Fibroblast of skin of scalp (primary cell): Measurements from ENCODE around the gene NEURL2.
"Not testable (repeated sequence)": the region's sequence is repeated elsewhere in the genome, so short reads cannot be mapped to it uniquely, and the experiment has no call there.

Experiments used
- DNase-seq: peaks from one replicate; pipeline ENCODE4 v3.0.0-alpha.2; 2013

The NEURL2 gene

DNA sequence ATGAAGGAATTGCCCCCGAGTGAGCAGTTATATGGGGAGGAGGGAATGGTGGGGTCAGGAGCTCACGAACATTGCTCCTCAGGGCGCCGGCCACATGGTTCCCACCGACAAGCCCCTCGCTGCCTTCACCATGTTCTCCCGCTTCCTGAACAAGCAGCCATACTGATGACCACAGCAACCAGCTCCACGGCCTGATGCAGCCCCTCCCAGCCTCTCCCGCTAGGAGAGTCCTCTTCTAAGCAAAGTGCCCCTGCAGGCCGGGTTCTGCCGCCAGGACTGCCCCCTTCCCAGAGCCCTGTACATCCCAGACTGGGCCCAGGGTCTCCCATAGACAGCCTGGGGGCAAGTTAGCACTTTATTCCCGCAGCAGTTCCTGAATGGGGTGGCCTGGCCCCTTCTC, 7.3 kb upstream of the NEURL2 start:
- DNase-seq = no peak

DNA sequence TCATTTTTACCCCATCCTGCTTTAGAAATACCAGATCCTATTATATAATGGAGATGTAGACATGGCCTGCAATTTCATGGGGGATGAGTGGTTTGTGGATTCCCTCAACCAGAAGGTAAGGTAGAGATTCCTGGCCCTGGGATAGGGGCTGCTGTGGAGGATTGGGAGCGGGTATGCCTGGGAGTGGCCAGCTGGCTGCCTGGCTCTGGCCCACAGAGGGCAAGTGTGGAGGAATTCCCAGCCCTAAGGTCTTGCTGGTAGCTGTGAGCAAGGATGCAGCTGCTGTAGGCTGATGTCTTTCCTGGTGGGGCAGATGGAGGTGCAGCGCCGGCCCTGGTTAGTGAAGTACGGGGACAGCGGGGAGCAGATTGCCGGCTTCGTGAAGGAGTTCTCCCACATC, 6.7 kb upstream of the NEURL2 start:
- no peak for DNase-seq

DNA sequence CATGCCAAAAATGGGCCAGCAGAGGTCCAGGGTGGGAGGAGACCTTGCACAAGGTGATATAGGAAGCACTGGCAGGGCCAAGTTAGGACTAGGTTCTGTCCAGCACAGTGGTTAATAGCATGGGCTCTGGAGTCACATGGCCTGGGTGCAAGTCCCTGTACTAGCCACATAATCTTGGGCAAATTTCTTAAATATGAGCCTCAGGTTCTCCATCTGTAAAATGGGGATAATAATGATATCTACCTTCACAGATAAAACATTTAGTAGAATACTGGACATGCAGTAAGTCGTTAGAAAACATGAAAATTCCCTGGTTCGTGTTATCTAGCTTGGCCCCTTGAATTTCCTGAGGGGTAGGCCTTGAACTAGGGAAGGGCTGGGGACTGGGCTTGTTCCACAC, 6.3 kb upstream of the NEURL2 start:
- DNase-seq = no peak

GRCh38 chr20:45896641-45897161, 5.7 kb upstream of the NEURL2 start:
- DNase-seq = no peak

- DNase-seq = no peak
Measured at GRCh38 chr20:45894797-45895196, 3.8 kb upstream of the NEURL2 start.

DNA sequence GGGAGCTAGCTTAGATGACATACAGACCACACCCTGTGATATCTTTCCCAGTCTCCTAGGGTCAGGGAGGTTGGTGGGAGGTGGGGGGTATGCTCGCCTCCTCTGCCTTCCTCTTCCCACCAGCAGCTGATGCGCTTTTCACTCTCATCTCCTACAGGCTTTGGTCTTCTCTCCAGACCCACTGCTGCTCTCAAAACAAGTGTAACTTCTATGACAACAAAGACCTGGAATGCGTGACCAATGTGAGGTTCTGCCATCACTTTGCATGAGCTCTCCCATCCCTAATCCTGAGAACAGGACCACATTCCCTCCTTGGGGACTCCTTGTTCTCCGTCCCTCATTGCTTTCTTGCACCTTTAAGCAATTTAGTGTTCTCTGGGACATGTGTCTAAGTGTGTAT, 2.8 kb upstream of the NEURL2 start:
- no peak for DNase-seq

GRCh38 chr20:45892828-45893500, 2.0 kb upstream of the NEURL2 start:
- DNase-seq = no peak

GRCh38 chr20:45892049-45892825, 1.2 kb upstream of the NEURL2 start:
- DNase-seq = peak; percentile 27

DNA sequence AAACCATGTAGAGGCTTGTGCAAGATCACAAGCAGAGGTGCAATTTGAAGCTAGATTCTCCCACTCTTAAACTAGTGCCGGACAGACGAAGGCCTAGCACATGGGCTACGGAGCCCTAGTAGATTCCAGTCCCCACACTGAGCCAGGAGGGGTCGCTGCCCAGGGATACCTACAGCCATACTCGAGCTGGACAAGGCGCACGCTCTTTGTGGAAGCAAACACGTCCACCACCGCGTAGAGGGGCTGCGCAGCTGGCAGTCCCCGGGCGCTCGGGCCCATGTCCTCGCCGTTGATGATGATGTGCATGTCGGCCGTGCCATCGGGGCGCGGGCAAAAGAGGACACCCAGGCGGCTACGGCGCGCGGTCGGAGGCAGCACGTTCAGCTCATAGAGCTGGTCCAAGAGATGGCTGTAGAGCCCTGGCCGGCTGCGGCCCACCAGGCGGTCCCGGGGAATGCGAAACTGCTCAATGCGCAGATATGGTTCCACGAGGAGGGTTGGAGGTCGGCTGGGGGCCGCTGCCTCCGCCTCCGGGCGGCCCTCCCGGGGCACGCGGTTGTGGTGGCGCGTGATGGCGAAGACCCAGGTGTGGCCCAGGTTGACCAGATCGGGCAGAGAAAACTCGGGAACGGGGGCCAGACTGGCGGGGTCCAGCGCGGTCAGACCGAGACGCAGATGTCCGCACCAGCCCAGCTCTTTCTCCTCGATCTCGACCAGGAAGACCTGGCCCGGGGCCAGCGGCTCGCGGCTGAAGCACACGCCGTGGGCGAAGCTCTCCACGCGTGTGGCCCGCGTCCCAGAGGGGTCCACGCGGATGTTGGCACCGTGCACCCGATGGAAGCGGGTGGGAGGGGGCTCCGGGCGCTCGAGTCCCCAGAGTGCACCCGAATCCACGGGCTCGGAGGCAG, 677 bp downstream of the NEURL2 start:
- DNase-seq = peak; percentile 84

GRCh38 chr20:45888681-45889080, 2.3 kb downstream of the NEURL2 start:
- no peak for DNase-seq

DNA sequence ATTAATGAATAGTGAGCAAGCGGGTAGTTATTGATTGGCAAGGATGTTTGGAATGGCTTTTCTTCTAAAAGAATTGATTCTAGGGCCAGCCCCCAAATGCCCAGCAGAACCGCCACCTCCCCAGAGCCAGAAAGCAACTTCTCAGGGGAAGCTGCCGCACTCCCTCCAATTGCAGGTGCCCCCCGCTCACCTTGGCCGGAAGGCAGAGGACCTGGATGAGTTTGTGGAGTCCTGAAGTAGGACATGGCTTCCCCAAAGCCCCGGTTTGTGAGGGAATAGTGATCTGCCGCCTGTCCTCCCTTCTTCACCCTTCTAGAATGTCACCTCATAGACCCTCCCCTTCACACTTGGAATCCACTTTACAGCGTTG, 3.7 kb downstream of the NEURL2 start, which contains the start of gene SPATA25:
Gene SPATA25 (minus strand): TSS at position 277 of the 370 bp plus-strand sequence. CDS start 32 bp downstream, at position 245.
- no peak for DNase-seq

DNA sequence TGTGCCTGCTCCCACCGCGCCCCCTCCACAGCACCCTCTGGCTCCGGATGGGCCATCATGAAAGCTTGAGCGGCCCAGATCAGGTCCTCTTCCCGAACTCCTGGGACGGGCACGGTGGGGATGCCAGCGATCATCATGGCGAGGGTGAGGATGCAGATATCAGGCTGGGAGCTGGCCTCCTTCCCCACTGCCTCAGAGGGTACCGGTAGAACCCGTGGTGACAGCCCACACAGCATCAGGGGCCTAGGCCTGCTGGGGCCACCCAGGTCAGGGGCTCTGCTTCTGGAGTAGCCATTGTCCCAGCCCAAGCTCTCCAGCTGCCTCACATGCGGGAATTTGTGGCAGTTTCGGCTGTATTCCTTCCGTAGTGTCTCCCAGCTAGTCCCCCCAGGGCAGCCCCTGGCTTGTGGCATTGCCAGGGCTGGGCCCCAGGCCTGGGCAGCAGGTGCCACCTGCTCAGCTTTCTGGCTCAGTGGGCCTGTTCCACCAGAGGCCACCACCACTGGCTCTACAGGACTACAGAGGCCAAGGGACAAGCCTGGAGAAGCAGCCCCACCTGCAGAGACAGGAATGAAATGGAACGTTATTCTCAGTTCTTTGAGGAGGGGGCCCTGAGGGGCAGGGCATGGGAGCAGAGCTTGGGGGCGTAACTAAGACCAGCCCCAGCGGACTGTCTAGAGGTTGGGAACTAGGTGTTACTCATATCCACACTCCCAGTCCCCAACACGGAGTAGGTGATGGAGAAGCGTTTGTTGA, 4.2 kb downstream of the NEURL2 start:
- no peak for DNase-seq

GRCh38 chr20:45883100-45883469, 7.9 kb downstream of the NEURL2 start:
- no peak for DNase-seq

DNA sequence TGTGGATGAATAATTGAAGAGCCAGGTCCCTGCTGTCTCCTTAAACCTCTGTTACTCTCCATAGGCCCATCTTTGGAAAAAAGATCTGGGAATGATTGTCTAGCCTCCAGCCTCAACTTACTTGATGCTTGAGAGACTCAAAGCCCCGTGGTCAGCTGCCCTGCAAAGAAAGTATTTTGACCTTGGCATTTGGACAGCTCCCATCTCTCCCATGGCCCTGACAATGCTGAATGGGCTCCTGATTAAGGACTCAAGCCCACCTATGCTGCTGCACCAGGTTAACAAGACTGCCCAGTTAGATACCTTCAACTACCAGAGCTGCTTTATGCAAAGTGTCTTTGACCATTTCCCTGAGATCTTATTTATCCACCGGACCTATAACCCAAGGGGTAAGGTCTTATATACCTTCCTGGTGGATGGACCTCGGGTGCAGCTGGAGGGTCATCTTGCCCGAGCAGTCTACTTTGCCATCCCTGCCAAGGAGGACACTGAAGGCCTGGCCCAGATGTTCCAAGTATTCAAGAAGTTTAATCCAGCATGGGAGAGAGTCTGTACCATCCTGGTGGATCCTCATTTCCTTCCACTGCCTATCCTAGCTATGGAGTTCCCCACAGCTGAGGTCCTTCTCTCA, 8.4 kb downstream of the NEURL2 start:
- DNase-seq = no peak

- peak; percentile 99 for DNase-seq
Measured at GRCh38 chr20:45880988-45881788, 9.8 kb downstream of the NEURL2 start, which contains the start of gene ZSWIM1. ZSWIM1 (plus strand) TSS chr20:45881227; CDS start chr20:45882593, 1,366 bp downstream.

GRCh38 chr20:45878076-45878761, 12.8 kb downstream of the NEURL2 start:
- no peak for DNase-seq

- DNase-seq = no peak
Measured at GRCh38 chr20:45874576-45874975, 16.4 kb downstream of the NEURL2 start.

DNA sequence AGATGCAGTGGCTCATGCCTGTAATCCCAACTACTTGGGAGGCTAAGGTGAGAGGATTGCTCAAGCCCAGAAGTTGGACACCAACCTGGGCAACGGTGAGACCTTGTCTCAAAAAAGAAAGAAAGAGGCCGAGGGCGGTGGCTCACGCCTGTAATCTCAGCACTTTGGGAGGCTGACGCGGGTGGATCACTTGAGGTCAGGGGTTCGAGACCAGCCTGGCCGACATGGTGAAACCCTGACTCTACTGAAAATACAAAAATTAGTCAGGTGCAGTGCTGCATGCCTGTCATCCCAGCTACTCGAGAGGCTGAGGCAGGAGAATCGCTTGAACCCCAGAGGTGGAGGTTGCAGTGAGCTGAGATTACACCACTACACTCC, 16.9 kb downstream of the NEURL2 start:
- not testable (repeated sequence) for DNase-seq

DNA sequence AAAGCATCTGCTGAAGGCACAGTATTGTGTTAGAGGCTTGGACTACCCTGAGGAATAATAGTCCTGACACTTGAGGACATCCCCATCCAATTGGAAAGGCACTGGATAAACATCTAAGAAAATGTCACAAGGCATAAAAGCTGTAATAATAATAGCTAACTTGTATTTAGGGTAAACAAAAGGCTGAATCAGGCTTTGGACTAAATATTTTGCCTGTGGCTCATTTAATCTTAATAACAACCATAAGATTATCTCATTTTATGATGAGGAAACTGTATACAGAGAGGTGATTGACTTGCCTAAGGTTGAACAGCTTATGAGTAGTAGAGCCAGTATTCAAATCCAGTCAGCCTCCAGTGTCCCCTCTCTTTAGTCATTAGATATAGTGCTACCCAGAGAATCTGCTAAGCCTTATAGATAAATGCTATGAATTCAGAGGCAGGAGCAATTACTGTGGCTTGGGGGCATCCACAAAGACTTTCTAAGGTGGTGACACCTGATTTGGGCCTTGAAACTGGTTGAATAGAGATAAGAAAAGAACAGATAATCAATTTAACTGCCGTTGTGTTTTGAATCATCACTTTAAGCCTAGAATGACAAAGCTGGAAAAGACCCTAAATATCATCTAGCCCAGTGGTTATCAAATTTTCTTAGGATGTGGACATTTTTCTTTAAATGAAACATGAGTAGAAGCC, 17.5 kb downstream of the NEURL2 start:
- DNase-seq = no peak
